ENCODE data around the gene C10orf90. TPM values are rescaled to one million over a fixed set of nuclear protein-coding genes. Genes with fewer than 3 reads are reported as not detected.

Gene C10orf90
- total RNA-seq, 2 donors from 2014 or later = 0.43 TPM; not detected in 1

GRCh38 chr10:126684171-126684745 is 13.8 kb upstream of the C10orf90 start:
- no peak for TF ChIP-seq CTCF (IDR thresholded peaks at IDR 0.05)
- H3K27ac ChIP-seq = no peak overlapping the region
- no peak overlapping the region for H3K4me3 ChIP-seq
- no peak for DNase-seq (ENCODE audit: low spot score)
- no peaks in the 10 kb centered on the region for H3K4me1 ChIP-seq
- no peaks in the 10 kb centered on the region for H3K27me3 ChIP-seq
- H3K36me3 ChIP-seq = no peaks in the 10 kb centered on the region
- H3K9me3 ChIP-seq = no peaks in the 10 kb centered on the region

- no peak for TF ChIP-seq CTCF (IDR thresholded peaks at IDR 0.05)
- H3K36me3 ChIP-seq = no peaks in the 10 kb centered on the region
- no peaks in the 10 kb centered on the region for H3K9me3 ChIP-seq
- DNase-seq (ENCODE audit: low spot score) = no peak
- no peak overlapping the region for H3K27ac ChIP-seq
- no peak overlapping the region for H3K4me3 ChIP-seq
- H3K27me3 ChIP-seq = no peaks in the 10 kb centered on the region
- no peaks in the 10 kb centered on the region for H3K4me1 ChIP-seq
These were observed 13.0 kb upstream of the C10orf90 start for GRCh38 chr10:126683466-126683865.

- DNase-seq (ENCODE audit: low spot score) = no peak
- Histone ChIP-seq H3K4me1 (no peaks in the 10 kb centered on the region), H3K27ac (no peak overlapping the region), H3K4me3 (no peak overlapping the region), H3K9me3 (no peaks in the 10 kb centered on the region), H3K27me3 (no peaks in the 10 kb centered on the region), H3K36me3 (no peaks in the 10 kb centered on the region)
- no peak for TF ChIP-seq CTCF (IDR thresholded peaks at IDR 0.05)
These were observed 5.4 kb upstream of the C10orf90 start for GRCh38 chr10:126675656-126676438.

- TF ChIP-seq CTCF (IDR thresholded peaks at IDR 0.05) = no peak
- no peaks in the 10 kb centered on the region for H3K9me3 ChIP-seq
These were observed 4.4 kb upstream of the C10orf90 start for GRCh38 chr10:126674741-126675515.

GRCh38 chr10:126673565-126673964 is 3.1 kb upstream of the C10orf90 start:
- no peaks in the 10 kb centered on the region for H3K27me3 ChIP-seq
- no peak for DNase-seq (ENCODE audit: low spot score)

More at GRCh38 chr10:126674741-126675515, 4.4 kb upstream of the C10orf90 start:
- Histone ChIP-seq H3K27me3 (no peaks in the 10 kb centered on the region), H3K36me3 (no peaks in the 10 kb centered on the region), H3K4me1 (no peaks in the 10 kb centered on the region), H3K27ac (no peak overlapping the region), H3K4me3 (no peak overlapping the region)
- DNase-seq (ENCODE audit: low spot score) = no peak

More at GRCh38 chr10:126673565-126673964, 3.1 kb upstream of the C10orf90 start:
- H3K9me3 ChIP-seq = no peaks in the 10 kb centered on the region
- no peak for TF ChIP-seq CTCF (IDR thresholded peaks at IDR 0.05)
- H3K4me3 ChIP-seq = no peak overlapping the region
- no peaks in the 10 kb centered on the region for H3K4me1 ChIP-seq
- H3K36me3 ChIP-seq = no peaks in the 10 kb centered on the region
- H3K27ac ChIP-seq = no peak overlapping the region

Measured in right atrium auricular region (tissue), 2 donors.